Measurements from ENCODE around the gene ARMH3. TPM values are rescaled to one million over a fixed set of nuclear protein-coding genes. Genes with fewer than 3 reads are reported as not detected.

ARMH3 gene
- total and polyA plus RNA-seq, 8 donors = 3.5 to 29.0 (median 17.2) TPM

DNA sequence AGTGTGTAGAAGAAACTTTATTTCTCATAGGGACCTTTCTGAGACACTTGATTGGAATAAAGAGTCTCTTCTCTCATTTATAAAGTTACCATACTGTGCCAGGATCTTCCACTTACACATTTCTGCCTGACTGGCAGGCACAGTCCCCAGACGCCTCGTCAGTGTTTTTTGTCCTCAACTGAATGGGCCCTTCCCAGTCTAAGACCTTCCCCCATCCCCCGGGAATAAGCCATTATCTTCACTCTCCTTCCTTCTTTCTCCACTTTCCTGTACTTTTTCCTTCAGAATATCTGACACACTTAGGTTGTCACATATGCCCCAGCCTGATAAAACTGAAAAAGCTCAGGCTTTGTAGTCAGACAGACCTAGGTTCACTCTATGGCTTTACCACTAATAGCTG is 177.1 kb downstream of the ARMH3 start:
- DNase-seq = no peak
- TF ChIP-seq, protein P1, sequence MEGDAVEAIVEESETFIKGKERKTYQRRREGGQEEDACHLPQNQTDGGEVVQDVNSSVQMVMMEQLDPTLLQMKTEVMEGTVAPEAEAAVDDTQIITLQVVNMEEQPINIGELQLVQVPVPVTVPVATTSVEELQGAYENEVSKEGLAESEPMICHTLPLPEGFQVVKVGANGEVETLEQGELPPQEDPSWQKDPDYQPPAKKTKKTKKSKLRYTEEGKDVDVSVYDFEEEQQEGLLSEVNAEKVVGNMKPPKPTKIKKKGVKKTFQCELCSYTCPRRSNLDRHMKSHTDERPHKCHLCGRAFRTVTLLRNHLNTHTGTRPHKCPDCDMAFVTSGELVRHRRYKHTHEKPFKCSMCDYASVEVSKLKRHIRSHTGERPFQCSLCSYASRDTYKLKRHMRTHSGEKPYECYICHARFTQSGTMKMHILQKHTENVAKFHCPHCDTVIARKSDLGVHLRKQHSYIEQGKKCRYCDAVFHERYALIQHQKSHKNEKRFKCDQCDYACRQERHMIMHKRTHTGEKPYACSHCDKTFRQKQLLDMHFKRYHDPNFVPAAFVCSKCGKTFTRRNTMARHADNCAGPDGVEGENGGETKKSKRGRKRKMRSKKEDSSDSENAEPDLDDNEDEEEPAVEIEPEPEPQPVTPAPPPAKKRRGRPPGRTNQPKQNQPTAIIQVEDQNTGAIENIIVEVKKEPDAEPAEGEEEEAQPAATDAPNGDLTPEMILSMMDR (IDR thresholded peaks at IDR 0.05) = no peak
- TF ChIP-seq POLR2A (IDR thresholded peaks at IDR 0.05) = no peak
- no peak for TF ChIP-seq POLR2AphosphoS5 (IDR thresholded peaks at IDR 0.05)
- TF ChIP-seq EP300 (IDR thresholded peaks at IDR 0.05) = no peak

DNA sequence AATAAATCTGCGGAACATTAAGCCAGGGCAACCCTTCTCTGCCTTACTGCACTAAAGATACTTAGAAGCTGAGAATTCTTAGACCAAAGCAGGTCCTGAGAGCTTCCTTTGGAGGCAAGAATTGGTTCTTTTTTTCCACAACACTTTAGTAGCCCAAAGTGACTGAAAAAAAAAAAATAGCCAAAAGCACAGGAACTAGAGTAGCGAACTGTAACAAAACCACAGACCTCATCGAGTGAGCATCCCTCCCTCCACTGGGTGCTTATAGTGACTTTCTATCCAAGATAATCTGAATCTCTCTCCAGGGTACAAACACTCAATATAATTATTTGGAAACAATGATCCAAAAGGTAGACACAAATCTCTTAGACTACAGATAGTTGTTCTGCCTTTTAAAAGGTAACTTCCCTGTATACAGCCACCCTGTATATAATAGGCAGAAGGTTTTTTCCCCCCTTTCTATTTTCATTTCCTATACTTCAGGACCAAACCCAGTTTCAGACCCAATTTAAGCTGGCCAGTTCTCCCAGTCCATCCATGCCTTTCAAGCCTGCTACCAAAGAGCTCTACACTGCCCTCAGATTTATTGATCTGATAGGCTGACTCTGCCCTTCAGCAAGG is 180.8 kb downstream of the ARMH3 start:
- H3K4me1 ChIP-seq = peaks cover 0 to 8% (median 0%) of the 10 kb centered on the region in 4 donors
- WGBS, 5 donors = 66 to 89% (median 84%) methylated on average over 3 of the region's 3 CpGs
- no peak for DNase-seq

More for the DNA sequence above, 177.1 kb downstream of the ARMH3 start:
- intact Hi-C loops (cut with DNase I; ENCODE audit: low total_unique reads) = no loop called here
- H3K36me3 ChIP-seq = peaks cover 0 to 13% (median 2%) of the 10 kb centered on the region in 4 donors
- H3K27ac ChIP-seq = no peak overlapping the region
- peaks cover 0 to 8% (median 0%) of the 10 kb centered on the region in 4 donors for H3K4me1 ChIP-seq
- no peaks in the 10 kb centered on the region for H3K27me3 ChIP-seq
- 91 to 96% (median 92%) methylated on average over 3 of the region's 3 CpGs for WGBS, 5 donors
- H3K4me3 ChIP-seq = no peak overlapping the region
- H3K9me3 ChIP-seq = no peaks in the 10 kb centered on the region

DNA sequence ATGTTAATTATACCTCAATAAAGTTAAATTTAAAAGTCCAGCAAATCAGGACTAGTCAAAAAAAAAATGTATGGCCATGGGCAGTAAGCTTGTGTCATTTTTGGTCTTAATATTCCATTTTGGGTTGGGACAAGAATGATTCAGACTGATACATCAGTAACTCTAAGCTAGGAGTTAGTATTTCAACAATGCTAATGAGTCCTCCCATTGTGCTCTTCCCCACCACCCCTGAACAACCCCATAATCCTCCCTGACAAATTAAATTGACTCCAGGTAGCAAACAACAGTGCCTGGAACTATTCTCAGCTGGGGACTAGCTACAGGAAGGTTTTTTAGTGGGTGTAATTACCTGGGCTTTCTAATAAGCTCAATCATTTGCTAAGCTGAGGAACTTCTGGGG is 181.7 kb downstream of the ARMH3 start:
- TF ChIP-seq POLR2A (IDR thresholded peaks at IDR 0.05) (no peak), EP300 (IDR thresholded peaks at IDR 0.05) (no peak), POLR2AphosphoS5 (IDR thresholded peaks at IDR 0.05) (no peak)
- TF ChIP-seq, protein P1 (IDR thresholded peaks at IDR 0.05) = no peak
- no peaks in the 10 kb centered on the region for H3K27me3 ChIP-seq
- H3K9me3 ChIP-seq = no peaks in the 10 kb centered on the region
- H3K36me3 ChIP-seq = peaks cover 0 to 11% (median 7%) of the 10 kb centered on the region in 4 donors
- H3K4me3 ChIP-seq = no peak overlapping the region
- H3K4me1 ChIP-seq = peaks cover 0 to under 1% (median 0%) of the 10 kb centered on the region in 4 donors
- intact Hi-C loops (cut with DNase I; ENCODE audit: low total_unique reads) = no loop called here
- H3K27ac ChIP-seq = no peak overlapping the region
- no peak for DNase-seq

More for the DNA sequence above, 180.8 kb downstream of the ARMH3 start:
- TF ChIP-seq POLR2A (IDR thresholded peaks at IDR 0.05) (no peak), EP300 (IDR thresholded peaks at IDR 0.05) (no peak), POLR2AphosphoS5 (IDR thresholded peaks at IDR 0.05) (no peak)
- TF ChIP-seq, protein P1 (IDR thresholded peaks at IDR 0.05) = no peak
- Histone ChIP-seq H3K4me3 (no peak overlapping the region), H3K27ac (no peak overlapping the region), H3K27me3 (no peaks in the 10 kb centered on the region), H3K9me3 (no peaks in the 10 kb centered on the region), H3K36me3 (peaks cover 0 to 17% (median 7%) of the 10 kb centered on the region in 4 donors)
- intact Hi-C loops (cut with DNase I; ENCODE audit: low total_unique reads) = no loop called here

DNA sequence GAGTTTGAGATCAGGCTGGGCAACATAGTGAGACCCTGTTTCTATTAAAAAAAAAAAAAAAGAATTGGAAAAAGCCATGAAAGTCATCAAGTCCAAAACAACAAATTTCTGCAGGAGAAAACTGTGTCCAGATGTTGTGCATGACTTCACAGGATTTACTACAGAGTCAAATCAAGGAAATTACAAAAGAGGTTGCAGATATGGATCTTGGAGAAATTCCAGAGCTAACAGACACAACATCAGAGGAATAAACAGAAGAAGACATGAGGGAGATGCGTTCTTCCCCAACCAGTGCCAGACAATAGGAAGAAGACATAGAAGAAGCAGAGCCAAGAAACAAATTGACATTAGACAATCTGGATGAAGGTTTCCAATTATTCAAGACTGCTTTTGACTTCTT is 188.0 kb downstream of the ARMH3 start:
- peaks cover 0 to 12% (median 5%) of the 10 kb centered on the region in 4 donors for H3K36me3 ChIP-seq
- H3K27me3 ChIP-seq = no peaks in the 10 kb centered on the region
- intact Hi-C loops (cut with DNase I; ENCODE audit: low total_unique reads) = no loop called here
- no peak for TF ChIP-seq POLR2A (IDR thresholded peaks at IDR 0.05)
- TF ChIP-seq, protein P1 (IDR thresholded peaks at IDR 0.05) = no peak
- no peak for TF ChIP-seq EP300 (IDR thresholded peaks at IDR 0.05)
- no peak for TF ChIP-seq POLR2AphosphoS5 (IDR thresholded peaks at IDR 0.05)
- WGBS, 5 donors = 58 to 80% (median 69%) methylated on average over 1 of the region's 1 CpG
- H3K27ac ChIP-seq = no peak overlapping the region
- no peak overlapping the region for H3K4me3 ChIP-seq
- no peak for DNase-seq
- no peaks in the 10 kb centered on the region for H3K4me1 ChIP-seq
- peaks cover 0 to 7% (median 0%) of the 10 kb centered on the region in 4 donors for H3K9me3 ChIP-seq

Measured in stomach (tissue), 9 donors.